Measurements from ENCODE around the gene PLAAT5. TPM values are rescaled to one million over a fixed set of nuclear protein-coding genes. Genes with fewer than 3 reads are reported as not detected.

PLAAT5 gene
- total RNA-seq, 1 donor from 2014 or later, result 4.0 TPM

DNA sequence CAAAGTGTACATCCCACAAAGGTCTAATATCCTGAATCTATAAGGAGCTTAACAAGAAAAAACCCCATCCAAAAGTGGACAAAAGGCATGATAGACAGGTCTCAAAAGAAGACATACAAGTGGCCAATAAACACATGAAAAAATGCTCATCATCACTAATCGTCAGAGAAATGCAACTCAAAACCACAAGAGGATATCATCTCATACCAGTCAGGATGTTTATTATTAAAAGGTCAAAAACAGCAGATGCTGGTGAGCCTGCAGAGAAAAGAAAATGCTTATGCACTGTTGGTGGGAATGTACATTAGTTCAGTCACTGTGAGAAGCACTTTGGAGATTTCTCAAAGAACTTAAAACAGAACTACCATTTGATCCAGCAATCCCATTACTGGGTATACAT lies 27.6 kb upstream of the PLAAT5 start:
- no peak for ATAC-seq (ENCODE audit: poor library complexity)
- DNase-seq, result no peak
- intact Hi-C loops (cut with DNase I), result no loop called here

DNA sequence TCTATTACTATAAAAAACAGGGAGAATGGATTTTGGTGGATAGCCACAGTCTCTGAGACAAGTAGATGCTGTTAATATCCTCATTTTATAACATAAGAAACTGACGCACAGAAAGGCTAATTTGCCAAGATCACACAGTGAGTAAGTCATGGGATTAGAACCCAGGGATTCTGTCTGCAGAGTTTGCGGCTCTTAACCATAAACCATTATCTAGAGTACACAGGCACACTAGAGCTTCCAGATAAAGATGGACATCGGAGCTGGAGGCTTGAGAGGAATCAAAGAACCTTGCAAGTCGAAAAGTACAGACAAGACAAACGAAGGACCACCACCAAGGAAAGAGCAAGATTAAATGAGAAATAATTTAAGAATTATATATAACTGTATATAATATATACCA lies 26.2 kb upstream of the PLAAT5 start:
- ATAC-seq (ENCODE audit: poor library complexity), result no peak
- intact Hi-C loops (cut with DNase I), result no loop called here

DNA sequence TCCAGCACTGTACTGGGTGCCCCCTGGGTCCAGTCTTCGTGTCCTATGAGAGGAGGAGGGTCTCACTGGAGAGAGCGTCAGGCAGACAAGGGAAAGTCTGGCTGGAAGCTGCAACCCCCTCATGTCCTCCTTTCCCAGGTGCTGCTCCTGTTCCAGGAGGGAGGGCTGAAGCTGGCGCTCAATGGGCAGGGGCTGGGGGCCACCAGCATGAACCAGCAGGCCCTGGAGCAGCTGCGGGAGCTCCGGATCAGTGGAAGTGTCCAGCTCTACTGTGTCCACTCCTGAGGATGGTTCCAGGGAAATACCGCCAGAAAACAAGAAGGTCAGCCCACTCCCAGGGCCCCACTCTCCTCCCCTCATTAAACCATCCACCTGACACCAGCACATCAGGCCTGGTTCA lies 25.1 kb upstream of the PLAAT5 start:
- DNase-seq (no peak), ATAC-seq (ENCODE audit: poor library complexity) (no peak)
- intact Hi-C loops (cut with DNase I), result no loop called here

More for the DNA sequence above, 26.2 kb upstream of the PLAAT5 start:
- DNase-seq, result no peak

GRCh38 chr11:63512816-63513215 lies 21.8 kb upstream of the PLAAT5 start:
- ATAC-seq (ENCODE audit: poor library complexity) (no peak), DNase-seq (no peak)
- intact Hi-C loops (cut with DNase I), result no loop called here

- DNase-seq, result no peak
- ATAC-seq (ENCODE audit: poor library complexity), result no peak
- intact Hi-C loops (cut with DNase I), result no loop called here
Observed at GRCh38 chr11:63511048-63511748, 20.2 kb upstream of the PLAAT5 start.

GRCh38 chr11:63510360-63511047 lies 19.5 kb upstream of the PLAAT5 start:
- ATAC-seq (ENCODE audit: poor library complexity) (peak; percentile 75), DNase-seq (peak; percentile 76)

DNA sequence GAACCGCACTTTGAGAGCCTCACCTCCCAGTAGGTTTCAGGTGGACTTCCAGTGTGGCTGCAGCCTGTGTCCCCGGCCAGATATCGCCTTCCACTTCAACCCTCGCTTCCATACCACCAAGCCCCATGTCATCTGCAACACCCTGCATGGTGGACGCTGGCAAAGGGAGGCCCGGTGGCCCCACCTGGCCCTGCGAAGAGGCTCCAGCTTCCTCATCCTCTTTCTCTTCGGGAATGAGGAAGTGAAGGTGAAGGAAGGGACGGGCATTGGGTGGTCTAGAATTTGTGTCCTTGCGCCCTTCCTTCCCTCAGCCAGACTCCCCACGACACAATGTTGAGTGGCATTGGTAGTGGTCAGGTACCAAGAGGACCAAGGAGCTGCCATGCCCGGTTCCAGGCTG lies 17.8 kb upstream of the PLAAT5 start:
- no peak for DNase-seq
- intact Hi-C loops (cut with DNase I), result no loop called here
- no peak for ATAC-seq (ENCODE audit: poor library complexity)

More at GRCh38 chr11:63510360-63511047, 19.5 kb upstream of the PLAAT5 start:
- intact Hi-C loops (cut with DNase I), result no loop called here

GRCh38 chr11:63508009-63508408 lies 17.0 kb upstream of the PLAAT5 start:
- intact Hi-C loops (cut with DNase I), result no loop called here
- DNase-seq, result peak; percentile 67
- ATAC-seq (ENCODE audit: poor library complexity), result peak; percentile 74

- DNase-seq (no peak), ATAC-seq (ENCODE audit: poor library complexity) (no peak)
- intact Hi-C loops (cut with DNase I), result no loop called here
Observed at GRCh38 chr11:63507511-63507910, 16.5 kb upstream of the PLAAT5 start.

DNA sequence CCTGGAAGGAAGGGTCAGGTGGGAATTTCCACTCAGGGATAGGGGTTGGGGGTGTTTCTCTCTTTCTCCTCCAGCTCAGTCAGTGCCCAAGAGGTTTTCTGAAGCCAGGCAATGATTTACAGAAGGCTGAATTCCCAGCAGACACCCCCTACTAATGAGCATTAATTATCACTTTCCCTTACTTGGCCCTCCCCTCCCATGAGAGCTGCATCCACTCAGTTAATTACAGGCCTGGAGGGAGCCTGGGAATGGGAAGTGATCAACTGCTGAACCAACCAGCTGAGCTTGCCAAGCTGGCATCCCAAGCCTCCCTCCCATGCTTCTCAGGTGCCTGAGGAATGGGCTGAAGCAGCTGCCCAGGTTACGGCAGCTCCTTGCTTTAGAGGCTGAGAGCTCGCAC lies 15.9 kb upstream of the PLAAT5 start:
- intact Hi-C loops (cut with DNase I), result no loop called here
- no peak for ATAC-seq (ENCODE audit: poor library complexity)
- DNase-seq, result no peak

DNA sequence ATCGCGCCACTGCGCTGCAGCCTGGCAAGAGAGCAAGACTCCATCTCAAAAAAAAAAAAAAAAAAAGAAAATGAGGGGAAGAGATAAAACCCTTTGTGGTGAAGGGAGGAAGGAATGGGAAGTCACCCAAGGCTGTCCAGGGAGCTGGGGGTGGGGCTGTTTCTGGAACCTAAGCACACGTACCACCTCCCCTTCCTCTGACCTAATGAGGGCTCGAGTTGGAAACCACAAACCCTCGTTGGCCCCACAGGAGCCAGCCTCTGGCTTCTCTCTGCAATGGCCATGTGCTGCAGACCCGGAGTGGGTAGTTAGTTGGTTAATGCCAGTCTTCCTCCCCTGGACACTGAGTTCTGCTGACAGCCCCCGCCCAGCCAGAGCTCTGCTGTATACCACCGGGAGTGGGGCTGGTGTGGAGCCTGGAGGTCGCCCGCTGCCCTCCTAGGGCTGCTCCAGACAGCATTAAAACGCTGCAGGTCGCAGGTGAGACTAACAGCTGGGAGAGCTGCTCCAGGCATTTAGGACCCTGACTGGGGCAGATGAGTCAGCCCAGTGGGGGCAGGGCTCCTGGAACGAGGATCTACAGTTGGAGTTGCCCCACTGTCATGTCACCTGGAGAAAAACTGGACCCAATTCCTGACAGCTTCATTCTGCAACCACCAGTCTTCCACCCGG lies 15.0 kb upstream of the PLAAT5 start, which contains the start of gene LGALS12:
Gene LGALS12, plus strand, starts transcription at position 228 of the 672 bp plus-strand sequence. Its CDS starts 375 bp downstream, at position 603.
- DNase-seq (peak; percentile 68), ATAC-seq (ENCODE audit: poor library complexity) (peak; percentile 14)
- intact Hi-C loops (cut with DNase I), result no loop called here

DNA sequence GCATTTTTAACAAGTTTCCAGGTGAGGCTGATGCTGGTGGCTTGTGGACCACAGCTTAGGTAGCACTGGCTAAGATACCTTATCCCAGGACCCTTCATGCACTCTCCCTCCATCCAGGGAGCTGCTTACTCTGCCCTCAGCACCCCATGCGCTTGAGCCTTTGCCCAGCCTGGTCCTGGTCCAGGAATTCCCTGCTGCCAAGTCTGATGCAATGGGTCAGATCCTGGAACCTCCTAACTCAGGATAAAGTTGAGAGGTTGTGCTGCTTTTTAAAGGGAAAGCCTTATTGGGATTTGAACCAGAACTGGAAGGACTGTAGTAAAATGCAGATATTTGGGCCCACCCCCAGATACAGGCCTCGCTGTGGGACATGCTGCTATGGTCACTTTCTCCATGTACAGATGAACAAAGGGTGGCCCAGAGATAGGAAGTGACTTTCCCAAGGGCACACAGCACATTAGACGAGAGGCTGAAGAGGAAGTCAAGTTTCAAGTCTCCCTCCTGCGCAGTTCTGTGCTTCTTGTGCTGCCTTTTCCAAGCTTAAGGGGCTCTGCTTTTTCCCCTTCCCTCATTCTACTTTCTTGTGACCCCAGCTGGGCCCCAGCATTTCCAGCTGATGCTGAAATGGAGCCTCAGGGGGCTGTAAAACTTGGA lies 14.1 kb upstream of the PLAAT5 start:
- peak; percentile 84 for ATAC-seq (ENCODE audit: poor library complexity)
- intact Hi-C loops (cut with DNase I), result no loop called here
- DNase-seq, result peak; percentile 75

GRCh38 chr11:63504054-63504453 lies 13.1 kb upstream of the PLAAT5 start:
- ATAC-seq (ENCODE audit: poor library complexity), result no peak
- intact Hi-C loops (cut with DNase I), result no loop called here
- no peak for DNase-seq

DNA sequence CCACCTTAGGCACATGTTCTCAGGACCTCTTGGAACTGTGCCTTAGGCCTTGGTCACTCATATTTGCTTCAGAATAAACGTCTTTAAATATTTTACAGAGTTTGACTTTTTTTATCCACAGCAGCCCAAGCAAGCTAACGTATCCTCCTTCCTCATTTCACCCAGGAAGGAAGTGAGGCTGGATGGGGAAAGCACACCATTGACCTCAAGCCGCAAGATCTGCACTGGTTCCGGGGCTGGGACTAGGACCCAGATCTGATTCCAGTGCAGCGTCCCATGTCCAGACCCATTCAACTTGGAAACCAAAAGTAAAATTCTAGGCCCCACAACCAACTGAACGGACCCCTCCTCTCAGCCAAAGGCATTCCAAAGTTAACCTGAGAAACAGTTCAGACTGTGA lies 12.5 kb upstream of the PLAAT5 start:
- intact Hi-C loops (cut with DNase I), result no loop called here

DNA sequence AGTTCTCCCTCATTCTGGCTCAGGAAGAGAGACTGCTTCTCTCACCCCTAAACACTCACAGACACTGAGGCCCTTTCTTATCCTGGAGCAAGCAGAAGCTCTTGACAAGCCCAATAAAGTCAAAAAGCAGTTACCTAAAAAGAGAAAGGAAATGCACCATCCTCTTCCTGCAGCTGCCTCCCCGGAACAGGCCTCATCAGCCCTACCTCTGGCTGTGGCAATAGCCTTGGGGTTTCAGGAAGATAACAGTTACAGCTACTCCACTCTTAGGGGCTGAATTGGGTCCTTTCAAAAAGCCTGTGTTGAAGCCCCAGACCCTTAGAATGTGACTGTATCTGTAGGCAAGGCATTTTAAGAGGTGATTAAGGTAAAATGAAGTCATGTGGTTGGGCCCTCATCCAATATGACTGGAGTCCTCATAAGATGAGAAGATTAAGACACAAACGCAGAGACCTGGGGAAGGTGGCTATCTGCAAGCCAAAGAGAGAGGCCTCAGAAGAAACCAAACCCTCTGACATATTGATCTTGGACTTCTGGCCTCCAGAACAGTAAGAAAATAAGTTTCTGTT lies 11.4 kb upstream of the PLAAT5 start:
- ATAC-seq (ENCODE audit: poor library complexity) (no peak), DNase-seq (no peak)
- intact Hi-C loops (cut with DNase I), result no loop called here

More for the DNA sequence above, 12.5 kb upstream of the PLAAT5 start:
- peak; percentile 45 for DNase-seq
- ATAC-seq (ENCODE audit: poor library complexity), result no peak

- intact Hi-C loops (cut with DNase I), result no loop called here
- ATAC-seq (ENCODE audit: poor library complexity) (no peak), DNase-seq (no peak)
Observed at GRCh38 chr11:63501236-63501635, 10.3 kb upstream of the PLAAT5 start.

- DNase-seq, result no peak
- ATAC-seq (ENCODE audit: poor library complexity), result no peak
- intact Hi-C loops (cut with DNase I), result no loop called here
Observed at GRCh38 chr11:63499874-63500273, 8.9 kb upstream of the PLAAT5 start.

- intact Hi-C loops (cut with DNase I), result no loop called here
- no peak for DNase-seq
- no peak for ATAC-seq (ENCODE audit: poor library complexity)
Observed at GRCh38 chr11:63494975-63495374, 4.0 kb upstream of the PLAAT5 start.

DNA sequence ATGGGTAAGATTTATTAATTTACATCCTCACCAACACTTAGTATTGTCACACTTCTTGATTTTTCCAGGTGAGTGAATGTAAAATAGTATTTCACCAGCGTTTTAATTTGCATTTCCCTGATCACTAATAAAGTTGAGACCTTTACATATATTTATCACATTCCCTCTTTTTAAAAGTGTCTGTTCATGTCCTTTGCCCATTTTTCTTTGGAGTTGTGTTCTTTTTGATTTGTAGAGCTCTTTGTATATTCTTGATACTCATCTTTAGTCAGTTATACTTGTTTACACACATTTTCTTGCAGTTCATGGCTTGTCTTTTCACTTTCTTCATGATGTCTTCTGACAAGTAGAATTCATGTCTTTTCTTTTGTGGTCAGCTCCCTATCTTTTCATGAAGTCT lies 2.2 kb upstream of the PLAAT5 start:
- intact Hi-C loops (cut with DNase I), result no loop called here
- ATAC-seq (ENCODE audit: poor library complexity), result no peak
- DNase-seq, result no peak
